ENCODE measurements around the gene TAS1R3.

Gene TAS1R3

GRCh38 chr1:1331068-1331965 lies at the start of gene TAS1R3:
TAS1R3 (plus strand) TSS chr1:1331280; CDS start chr1:1331346, 66 bp downstream.
- Histone ChIP-seq H3K27ac (ENCODE audit: low read length) (no peak within 1 kb of the TSS), H3K4me2 (ENCODE audit: low read depth, low read length) (no peak within 1 kb of the TSS)

GRCh38 chr1:1281533-1282321 lies 49.4 kb upstream of the TAS1R3 start:
- no peaks in the 10 kb centered on the region for H3F3A ChIP-seq (ENCODE audit: insufficient read depth, low read length)
- DNase-seq: no peak
- H3K9ac ChIP-seq (ENCODE audit: low read length): no peak overlapping the region
- H4K20me1 ChIP-seq (ENCODE audit: insufficient read depth, low read length): no peaks in the 10 kb centered on the region
- no peaks in the 10 kb centered on the region for H3K36me3 ChIP-seq (replicated peaks; ENCODE audit: insufficient read depth, low read length)
- H3K9me3 ChIP-seq (replicated peaks; ENCODE audit: insufficient read depth, low read length): no peaks in the 10 kb centered on the region
- no peaks in the 10 kb centered on the region for H3K4me1 ChIP-seq (ENCODE audit: low read length)
- no peak for TF ChIP-seq EZH2phosphoT487 (IDR thresholded peaks at IDR 0.05; ENCODE audit: low read length)
- no peak for TF ChIP-seq CTCF (IDR thresholded peaks at IDR 0.05; ENCODE audit: low read length)
- TF ChIP-seq EZH2 (optimal IDR thresholded peaks at IDR 0.05; ENCODE audit: low read depth, low read length): no peak
- no peak overlapping the region for H2AFZ ChIP-seq (ENCODE audit: low read length)
- no peaks in the 10 kb centered on the region for H3K9me2 ChIP-seq (replicated peaks; ENCODE audit: insufficient read depth, low read length)
- H3K4me3 ChIP-seq (ENCODE audit: low read length): no peak overlapping the region
- H3K27ac ChIP-seq (ENCODE audit: low read length): no peak overlapping the region
- no peaks in the 10 kb centered on the region for H3K79me2 ChIP-seq (ENCODE audit: low read length)
- no peak overlapping the region for H3K4me2 ChIP-seq (ENCODE audit: low read depth, low read length)
- H3K27me3 ChIP-seq (replicated peaks; ENCODE audit: insufficient read depth, low read length): peaks cover 53% of the 10 kb centered on the region

More at GRCh38 chr1:1331068-1331965, at the start of gene TAS1R3:
- DNase-seq: no peak
- no peak within 1 kb of the TSS for H2AFZ ChIP-seq (ENCODE audit: low read length)
- no peaks in the 10 kb centered on the region for H3K36me3 ChIP-seq (replicated peaks; ENCODE audit: insufficient read depth, low read length)
- H3K9me2 ChIP-seq (replicated peaks; ENCODE audit: insufficient read depth, low read length): no peaks in the 10 kb centered on the region
- no peaks in the 10 kb centered on the region; the same call in 1 of the 2 replicates for H3K4me1 ChIP-seq (ENCODE audit: low read length)
- H4K20me1 ChIP-seq (ENCODE audit: insufficient read depth, low read length): no peaks in the 10 kb centered on the region
- no peaks in the 10 kb centered on the region for H3K27me3 ChIP-seq (replicated peaks; ENCODE audit: insufficient read depth, low read length)
- H3F3A ChIP-seq (ENCODE audit: insufficient read depth, low read length): no peaks in the 10 kb centered on the region
- TF ChIP-seq EZH2phosphoT487 (IDR thresholded peaks at IDR 0.05; ENCODE audit: low read length): no peak
- TF ChIP-seq EZH2 (optimal IDR thresholded peaks at IDR 0.05; ENCODE audit: low read depth, low read length): no peak
- no peak for TF ChIP-seq CTCF (IDR thresholded peaks at IDR 0.05; ENCODE audit: low read length)
- H3K79me2 ChIP-seq (ENCODE audit: low read length): peaks cover 10% of the 10 kb centered on the region
- H3K9me3 ChIP-seq (replicated peaks; ENCODE audit: insufficient read depth, low read length): no peaks in the 10 kb centered on the region
- no peak within 1 kb of the TSS for H3K9ac ChIP-seq (ENCODE audit: low read length)
- H3K4me3 ChIP-seq (ENCODE audit: low read length): no peak within 1 kb of the TSS

GRCh38 chr1:1282998-1283397 lies 48.1 kb upstream of the TAS1R3 start:
- no peaks in the 10 kb centered on the region for H3F3A ChIP-seq (ENCODE audit: insufficient read depth, low read length)
- H3K36me3 ChIP-seq (replicated peaks; ENCODE audit: insufficient read depth, low read length): no peaks in the 10 kb centered on the region
- no peaks in the 10 kb centered on the region for H3K9me2 ChIP-seq (replicated peaks; ENCODE audit: insufficient read depth, low read length)
- no peaks in the 10 kb centered on the region for H3K9me3 ChIP-seq (replicated peaks; ENCODE audit: insufficient read depth, low read length)
- no peaks in the 10 kb centered on the region for H4K20me1 ChIP-seq (ENCODE audit: insufficient read depth, low read length)
- H3K4me1 ChIP-seq (ENCODE audit: low read length): no peaks in the 10 kb centered on the region
- no peak overlapping the region for H3K4me3 ChIP-seq (ENCODE audit: low read length)
- DNase-seq: no peak
- H2AFZ ChIP-seq (ENCODE audit: low read length): no peak overlapping the region
- no peak overlapping the region for H3K4me2 ChIP-seq (ENCODE audit: low read depth, low read length)
- H3K79me2 ChIP-seq (ENCODE audit: low read length): no peaks in the 10 kb centered on the region
- no peak overlapping the region for H3K9ac ChIP-seq (ENCODE audit: low read length)
- no peak overlapping the region for H3K27ac ChIP-seq (ENCODE audit: low read length)
- H3K27me3 ChIP-seq (replicated peaks; ENCODE audit: insufficient read depth, low read length): peaks cover 59% of the 10 kb centered on the region
- TF ChIP-seq EZH2phosphoT487 (IDR thresholded peaks at IDR 0.05; ENCODE audit: low read length) (no peak), CTCF (IDR thresholded peaks at IDR 0.05; ENCODE audit: low read length) (no peak), EZH2 (optimal IDR thresholded peaks at IDR 0.05; ENCODE audit: low read depth, low read length) (no peak)

Measured in MM.1S (cell line).